ENCODE results near the gene PTPRM.

- TF ChIP-seq EZH2 (IDR thresholded peaks at IDR 0.05; ENCODE audit: insufficient read depth, poor library complexity, severe bottlenecking), result no peak
- TF ChIP-seq EZH2phosphoT487 (IDR thresholded peaks at IDR 0.05; ENCODE audit: insufficient read depth, low read depth), result no peak
Observed at GRCh38 chr18:7722955-7723354, 155.8 kb downstream of the PTPRM start.
